Kidney (tissue), 14 donors: Measurements from ENCODE around the gene PDGFD. TPM values are rescaled to one million over a fixed set of nuclear protein-coding genes. Genes with fewer than 3 reads are reported as not detected.

Source experiments
- DNase-seq, 5 donors: peaks; one replicate each; pipeline ENCODE4 v3.0.0-alpha.2; 2013 to 2020
- FAIRE-seq: peaks from 2 replicates; lab custom pipeline; 2012; peaks lifted over from hg19 to GRCh38; lab: Jason Lieb, UNC
- H3K27ac ChIP-seq, 2 donors: one replicate each; pipeline ENCODE4 v1.7.0; 2013; ENCODE audit warnings: low read depth in 2 of 2, low read length in 2 of 2, inconsistent platforms in 1 of 2
- H3K27me3 ChIP-seq: one replicate; pipeline ENCODE4 v1.7.1; 2013; ENCODE audit warnings: low read length, inconsistent platforms; ENCODE audit not compliant: control insufficient read depth, insufficient read depth
- H3K36me3 ChIP-seq, 3 donors: one replicate each; pipeline versions ENCODE4 v1.7.0 to v1.7.1; 2013; ENCODE audit warnings: low read length in 3 of 3, control low read depth in 1 of 3, inconsistent platforms in 1 of 3; ENCODE audit not compliant: insufficient read depth in 3 of 3, control insufficient read depth in 2 of 3
- H3K4me1 ChIP-seq, 3 donors: one replicate each; pipeline versions ENCODE4 v1.7.0 to v1.7.1; 2013; ENCODE audit warnings: low read length in 3 of 3, inconsistent platforms in 1 of 3, low read depth in 1 of 3; ENCODE audit not compliant: control insufficient read depth in 2 of 3, insufficient read depth in 2 of 3
- H3K4me3 ChIP-seq, 3 donors: one replicate each; pipeline versions ENCODE4 v1.7.0 to v1.8.1; 2013; ENCODE audit warnings: low read length in 3 of 3, control low read depth in 1 of 3, inconsistent platforms in 1 of 3
- H3K9ac ChIP-seq, 3 donors: one replicate each; pipeline versions ENCODE4 v1.7.0 to v1.7.1; 2013; ENCODE audit warnings: low read length in 3 of 3, control low read depth in 1 of 3, inconsistent platforms in 1 of 3
- H3K9me3 ChIP-seq, 3 donors: one replicate each; pipeline versions ENCODE4 v1.7.0 to v1.7.1; 2013; ENCODE audit warnings: low read length in 3 of 3, control low read depth in 1 of 3, inconsistent platforms in 1 of 3; ENCODE audit not compliant: control insufficient read depth in 2 of 3, insufficient read depth in 1 of 3
- CTCF ChIP-seq: IDR thresholded peaks from 3 replicates; pipeline ENCODE4 v1.5.1; 2012; ENCODE audit warnings: mild to moderate bottlenecking, moderate library complexity, borderline replicate concordance; ENCODE audit not compliant: insufficient read depth; ENCODE audit errors: extremely low read depth
- intact Hi-C: fragments of 100-400 bp; cut with DNase I; formaldehyde crosslinking; loops from one replicate; pipeline ENCODE4 v1.11.1; 2022
- polyA plus RNA-seq: library from polyadenylated mRNA; stranded (reverse); fragments of 350-450 nt; fragmentation: Illumina TruSeq; extraction: RNeasy Lipid Tissue Mini Kit (QIAGEN cat#74804); gene quantifications from one replicate; pipeline ENCODE4 v1.2.3, GENCODE V29; 2014; ENCODE audit warnings: low read depth, low replicate concordance; ENCODE audit not compliant: insufficient read depth
- total RNA-seq: library from RNA; stranded (reverse); fragmentation: NEBNext Ultra II Directional; extraction: Animal tissue kit (Norgen Biotek cat#: 25700); gene quantifications from one replicate; pipeline ENCODE4 v1.2.1, GENCODE V29; 2021
- donor health status: control.
- donor health status: control.
- donor health status: control.
- donor health status: control.
- donor health status: control.
- donor health status: DM: yes; HTN: yes; CAD: no.
- donor health status: Normal renal cell carcinoma (clear cell type).

PDGFD gene
- total and polyA plus RNA-seq, 2 donors from 2014 or later = 5.3 to 12.2 TPM

DNA sequence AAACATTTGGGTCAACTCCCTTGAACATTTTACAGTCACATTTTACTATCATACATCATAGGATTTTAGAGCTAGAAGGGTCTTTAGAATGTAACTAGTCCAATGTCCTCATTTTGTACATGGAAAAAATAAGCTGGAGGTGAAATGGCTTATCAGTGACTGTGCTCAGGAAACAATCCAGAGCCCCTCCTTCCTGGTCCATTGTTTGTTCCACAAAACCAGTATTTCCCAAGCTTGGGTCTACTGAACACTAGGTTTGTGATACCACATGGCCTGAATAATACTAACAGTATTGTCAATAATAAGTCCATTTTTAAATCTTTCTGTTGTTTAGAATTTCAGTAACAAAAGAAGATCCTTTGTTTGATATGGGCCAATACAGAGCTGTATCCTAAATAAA is 27.1 kb downstream of the PDGFD start:
- Histone ChIP-seq H3K4me3 (no peak overlapping the region), H3K27me3 (no peaks in the 10 kb centered on the region), H3K9ac (no peak overlapping the region), H3K4me1 (no peaks in the 10 kb centered on the region), H3K9me3 (peaks cover 0 to 3% (median 0%) of the 10 kb centered on the region in 3 donors), H3K36me3 (no peaks in the 10 kb centered on the region), H3K27ac (no peak overlapping the region)
- intact Hi-C loops = no loop called here
- no peak for TF ChIP-seq CTCF
- DNase-seq (no peak), FAIRE-seq (no peak)

- intact Hi-C loops = no loop called here
- H3K4me1 ChIP-seq = no peaks in the 10 kb centered on the region
- no peaks in the 10 kb centered on the region for H3K27me3 ChIP-seq
- H3K27ac ChIP-seq = no peak overlapping the region
- FAIRE-seq (no peak), DNase-seq (no peak)
- peaks cover 0 to 3% (median 0%) of the 10 kb centered on the region in 3 donors for H3K9me3 ChIP-seq
- no peaks in the 10 kb centered on the region for H3K36me3 ChIP-seq
- no peak overlapping the region for H3K4me3 ChIP-seq
- TF ChIP-seq CTCF = no peak
- no peak overlapping the region for H3K9ac ChIP-seq
Measured at GRCh38 chr11:104134745-104135144, 29.2 kb downstream of the PDGFD start.

DNA sequence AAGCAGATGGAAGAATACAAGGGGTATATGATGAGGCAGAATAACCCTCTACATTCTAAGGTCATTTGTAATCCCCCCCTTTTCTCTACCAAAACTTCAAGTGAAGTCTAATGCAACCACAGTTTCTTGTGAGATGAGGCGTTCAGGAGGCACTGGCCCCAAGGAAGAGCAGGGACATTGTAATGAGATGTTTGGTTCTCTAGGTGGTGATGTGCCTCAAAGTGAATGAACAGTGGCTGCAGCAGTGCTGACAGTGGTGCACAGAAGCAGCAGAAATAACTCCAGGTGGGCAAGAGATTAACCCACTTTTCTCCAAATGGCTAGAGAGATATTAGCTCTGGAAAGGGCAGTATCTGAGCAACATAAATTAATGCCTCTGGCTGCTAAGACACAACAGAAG is 33.8 kb downstream of the PDGFD start:
- Histone ChIP-seq H3K27me3 (no peaks in the 10 kb centered on the region), H3K9ac (no peak overlapping the region), H3K4me1 (no peaks in the 10 kb centered on the region), H3K36me3 (no peaks in the 10 kb centered on the region), H3K27ac (no peak overlapping the region), H3K4me3 (no peak overlapping the region), H3K9me3 (peaks cover 0 to 3% (median 0%) of the 10 kb centered on the region in 3 donors)
- DNase-seq (no peak), FAIRE-seq (no peak)
- intact Hi-C loops = no loop called here
- no peak for TF ChIP-seq CTCF

- Histone ChIP-seq H3K27ac (no peak overlapping the region), H3K4me1 (no peaks in the 10 kb centered on the region), H3K36me3 (no peaks in the 10 kb centered on the region), H3K27me3 (no peaks in the 10 kb centered on the region), H3K9me3 (peaks cover 0 to 3% (median 0%) of the 10 kb centered on the region in 3 donors), H3K9ac (no peak overlapping the region), H3K4me3 (no peak overlapping the region)
- intact Hi-C loops = no loop called here
- DNase-seq (no peak), FAIRE-seq (no peak)
- TF ChIP-seq CTCF = no peak
Measured at GRCh38 chr11:104129145-104129544, 34.8 kb downstream of the PDGFD start.
